ENCODE data around the gene PRMT7. TPM values are rescaled to one million over a fixed set of nuclear protein-coding genes. Genes with fewer than 3 reads are reported as not detected.

The PRMT7 gene
- total RNA-seq, 1 donor from 2014 or later: 80.6 TPM

GRCh38 chr16:68382296-68382718, 71.5 kb downstream of the PRMT7 start:
- no peak overlapping the region for H3K27ac Mint-ChIP-seq
- peaks cover 23% of the 10 kb centered on the region for H3K4me1 Mint-ChIP-seq (ENCODE audit: low read depth)
- H3K9me3 Mint-ChIP-seq: no peaks in the 10 kb centered on the region
- H3K27me3 Mint-ChIP-seq (ENCODE audit: insufficient read depth): peaks cover 25% of the 10 kb centered on the region
- intact Hi-C loops (cut with micrococcal nuclease): no loop called here
- no peaks in the 10 kb centered on the region for H3K36me3 Mint-ChIP-seq (ENCODE audit: low read depth)
- no peak for DNase-seq (ENCODE audit: low spot score)
- no peak overlapping the region for H3K4me3 Mint-ChIP-seq

DNA sequence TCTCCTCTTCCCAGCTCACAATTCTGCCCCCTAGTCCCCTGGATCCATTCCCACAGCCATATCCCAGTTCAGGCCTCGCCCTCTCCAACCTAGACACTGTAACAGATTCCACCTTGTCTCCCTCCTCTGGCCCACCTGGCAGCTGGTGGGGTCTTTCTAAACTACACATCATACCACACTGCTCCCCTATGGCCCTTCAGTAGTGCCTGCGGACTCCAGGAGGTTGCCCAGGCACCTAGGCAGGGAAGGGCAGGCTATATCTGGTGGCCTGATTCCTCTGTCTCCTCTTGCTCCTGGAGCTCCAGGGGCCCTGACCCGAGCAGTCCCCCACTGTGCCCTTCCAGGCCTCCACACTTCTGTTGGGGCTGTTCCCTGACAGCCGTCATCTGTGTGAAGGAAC, 73.0 kb downstream of the PRMT7 start:
- no peaks in the 10 kb centered on the region for H3K9me3 Mint-ChIP-seq
- H3K27me3 Mint-ChIP-seq (ENCODE audit: insufficient read depth): peaks cover 18% of the 10 kb centered on the region
- no peaks in the 10 kb centered on the region for H3K36me3 Mint-ChIP-seq (ENCODE audit: low read depth)
- no peak overlapping the region for H3K27ac Mint-ChIP-seq
- peaks cover 19% of the 10 kb centered on the region for H3K4me1 Mint-ChIP-seq (ENCODE audit: low read depth)
- no peak for DNase-seq (ENCODE audit: low spot score)
- H3K4me3 Mint-ChIP-seq: no peak overlapping the region
- intact Hi-C loops (cut with micrococcal nuclease): no loop called here

DNA sequence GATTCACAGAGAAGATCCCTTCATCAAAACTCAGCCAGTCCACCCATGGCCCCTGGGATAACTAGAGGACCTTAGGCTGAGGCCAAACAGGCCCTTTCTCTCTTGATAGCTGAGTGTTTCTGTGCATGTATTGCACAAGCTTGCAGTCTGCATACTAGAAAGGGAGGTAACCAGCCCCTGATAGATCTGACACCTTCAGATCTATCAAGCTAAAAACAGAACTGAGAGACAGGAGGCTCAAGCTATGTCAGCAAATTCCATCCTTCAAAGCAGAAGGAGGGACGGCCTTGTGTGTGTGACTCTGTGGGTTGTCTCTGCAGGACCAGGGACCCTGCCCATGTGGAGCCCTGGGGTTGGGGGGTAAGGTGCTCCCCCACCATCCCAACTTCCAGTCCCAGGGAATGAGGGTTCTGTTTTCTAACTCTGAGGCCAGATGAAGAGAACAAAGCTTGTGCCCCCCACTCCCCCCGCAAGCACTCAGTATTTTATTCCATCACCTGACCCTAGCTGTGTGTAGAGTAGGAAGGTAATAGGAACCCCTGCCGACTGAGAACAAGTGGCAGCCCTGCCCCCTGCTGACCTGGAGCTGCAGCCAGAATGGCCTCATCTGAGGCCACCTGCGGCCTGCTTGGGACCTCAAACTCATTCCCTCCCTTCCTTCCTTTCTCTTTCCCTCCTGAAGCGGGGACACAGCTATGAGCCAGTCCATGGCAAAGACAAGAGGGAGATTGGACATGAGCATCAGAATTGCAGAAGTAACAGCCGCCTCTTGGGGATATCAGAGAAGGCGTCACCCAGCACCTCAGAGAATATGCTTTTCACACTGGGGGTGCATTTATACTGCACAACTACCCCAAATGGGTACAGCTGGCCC, 73.7 kb downstream of the PRMT7 start:
- no peak for DNase-seq (ENCODE audit: low spot score)
- Mint-ChIP-seq H3K4me1 (ENCODE audit: low read depth) (peaks cover 14% of the 10 kb centered on the region), H3K36me3 (ENCODE audit: low read depth) (no peaks in the 10 kb centered on the region), H3K27me3 (ENCODE audit: insufficient read depth) (peaks cover 18% of the 10 kb centered on the region), H3K27ac (no peak overlapping the region), H3K4me3 (no peak overlapping the region), H3K9me3 (no peaks in the 10 kb centered on the region)
- intact Hi-C loops (cut with micrococcal nuclease): no loop called here

DNA sequence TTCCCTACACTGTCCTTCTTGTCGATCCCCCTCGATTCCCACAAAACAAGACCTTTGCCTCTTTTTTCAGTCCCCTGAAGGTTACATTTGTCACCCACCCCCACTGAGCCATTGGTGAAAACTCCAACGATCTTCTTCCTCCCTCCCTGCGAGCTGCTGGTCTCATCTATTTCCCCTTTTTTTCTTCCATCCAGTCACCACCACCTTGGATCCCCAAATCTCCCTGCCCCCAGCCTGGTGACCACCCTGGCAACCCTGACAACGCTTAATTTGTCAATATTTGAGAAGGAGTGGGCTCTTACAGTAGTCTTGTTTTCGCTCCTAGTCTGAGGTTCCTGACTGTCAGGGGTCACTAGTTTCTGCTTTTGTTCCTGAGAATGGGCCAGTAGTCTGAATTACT, 74.6 kb downstream of the PRMT7 start:
- Mint-ChIP-seq H3K27me3 (ENCODE audit: insufficient read depth) (peaks cover 18% of the 10 kb centered on the region), H3K36me3 (ENCODE audit: low read depth) (no peaks in the 10 kb centered on the region), H3K4me1 (ENCODE audit: low read depth) (peaks cover 15% of the 10 kb centered on the region), H3K4me3 (no peak overlapping the region), H3K9me3 (no peaks in the 10 kb centered on the region), H3K27ac (no peak overlapping the region)
- intact Hi-C loops (cut with micrococcal nuclease): no loop called here
- no peak for DNase-seq (ENCODE audit: low spot score)

- H3K4me3 Mint-ChIP-seq: no peak overlapping the region
- H3K36me3 Mint-ChIP-seq (ENCODE audit: low read depth): no peaks in the 10 kb centered on the region
- no peak for DNase-seq (ENCODE audit: low spot score)
Observed at GRCh38 chr16:68386628-68387027, 75.8 kb downstream of the PRMT7 start.

GRCh38 chr16:68387301-68387700, 76.5 kb downstream of the PRMT7 start:
- intact Hi-C loops (cut with micrococcal nuclease): no loop called here
- H3K9me3 Mint-ChIP-seq: no peaks in the 10 kb centered on the region

More at GRCh38 chr16:68386628-68387027, 75.8 kb downstream of the PRMT7 start:
- H3K27me3 Mint-ChIP-seq (ENCODE audit: insufficient read depth): peaks cover 18% of the 10 kb centered on the region
- H3K4me1 Mint-ChIP-seq (ENCODE audit: low read depth): peaks cover 12% of the 10 kb centered on the region
- intact Hi-C loops (cut with micrococcal nuclease): no loop called here
- no peak overlapping the region for H3K27ac Mint-ChIP-seq
- H3K9me3 Mint-ChIP-seq: no peaks in the 10 kb centered on the region

DNA sequence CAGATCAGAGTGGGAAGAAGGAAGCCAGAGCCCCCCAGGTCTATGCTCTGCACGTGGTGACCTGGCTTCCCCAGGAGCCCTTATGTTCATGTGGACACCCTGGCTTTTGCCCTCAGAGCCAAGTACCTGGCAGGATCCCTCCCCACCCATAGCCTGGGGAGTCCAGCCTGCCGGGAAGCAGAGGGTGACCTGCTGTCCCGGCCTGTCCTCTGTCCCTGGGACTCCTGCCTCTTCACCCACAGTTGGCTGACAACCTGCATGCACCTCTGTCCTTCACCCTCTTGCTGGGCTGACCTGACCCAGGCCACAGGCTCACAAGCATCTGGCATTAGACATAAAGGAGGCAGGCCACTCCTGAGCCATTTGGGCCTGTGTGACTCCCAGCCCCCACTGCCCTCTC, 77.3 kb downstream of the PRMT7 start:
- H3K9me3 Mint-ChIP-seq: no peaks in the 10 kb centered on the region
- H3K27me3 Mint-ChIP-seq (ENCODE audit: insufficient read depth): peaks cover 16% of the 10 kb centered on the region
- peaks cover 12% of the 10 kb centered on the region for H3K4me1 Mint-ChIP-seq (ENCODE audit: low read depth)
- intact Hi-C loops (cut with micrococcal nuclease): no loop called here
- H3K36me3 Mint-ChIP-seq (ENCODE audit: low read depth): no peaks in the 10 kb centered on the region
- no peak overlapping the region for H3K4me3 Mint-ChIP-seq
- no peak overlapping the region for H3K27ac Mint-ChIP-seq
- DNase-seq (ENCODE audit: low spot score): no peak

More at GRCh38 chr16:68387301-68387700, 76.5 kb downstream of the PRMT7 start:
- H3K27me3 Mint-ChIP-seq (ENCODE audit: insufficient read depth): peaks cover 14% of the 10 kb centered on the region
- no peak overlapping the region for H3K27ac Mint-ChIP-seq
- H3K4me3 Mint-ChIP-seq: no peak overlapping the region
- no peaks in the 10 kb centered on the region for H3K36me3 Mint-ChIP-seq (ENCODE audit: low read depth)
- DNase-seq (ENCODE audit: low spot score): no peak
- peaks cover 12% of the 10 kb centered on the region for H3K4me1 Mint-ChIP-seq (ENCODE audit: low read depth)

DNA sequence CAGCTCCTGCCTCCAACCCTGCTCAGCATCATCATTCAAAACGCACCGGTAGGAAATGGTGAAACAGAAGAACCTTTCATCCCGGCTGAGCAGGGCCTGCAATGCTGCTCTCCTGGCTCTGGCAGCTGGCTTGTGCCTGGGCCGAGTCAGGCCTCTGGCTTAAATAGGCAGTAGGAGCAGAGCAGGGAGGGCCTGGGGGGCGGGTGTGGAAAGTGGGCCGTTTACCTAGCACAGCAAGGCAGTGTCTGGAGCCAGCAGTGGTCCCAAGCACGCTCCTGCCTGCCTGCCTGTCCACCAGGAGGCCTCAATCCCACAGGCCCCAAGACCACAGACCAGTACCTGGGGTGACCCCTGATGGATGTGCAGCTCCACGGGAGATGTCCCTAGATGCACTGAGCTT, 78.2 kb downstream of the PRMT7 start:
- Mint-ChIP-seq H3K9me3 (no peaks in the 10 kb centered on the region), H3K27ac (no peak overlapping the region), H3K36me3 (ENCODE audit: low read depth) (no peaks in the 10 kb centered on the region), H3K4me1 (ENCODE audit: low read depth) (peaks cover 12% of the 10 kb centered on the region), H3K4me3 (no peak overlapping the region), H3K27me3 (ENCODE audit: insufficient read depth) (peaks cover 18% of the 10 kb centered on the region)
- intact Hi-C loops (cut with micrococcal nuclease): no loop called here
- no peak for DNase-seq (ENCODE audit: low spot score)

GRCh38 chr16:68389750-68390371, 79.0 kb downstream of the PRMT7 start:
- H3K4me3 Mint-ChIP-seq: no peak overlapping the region
- no peaks in the 10 kb centered on the region for H3K36me3 Mint-ChIP-seq (ENCODE audit: low read depth)
- peaks cover 23% of the 10 kb centered on the region for H3K27me3 Mint-ChIP-seq (ENCODE audit: insufficient read depth)
- DNase-seq (ENCODE audit: low spot score): no peak
- no peak overlapping the region for H3K27ac Mint-ChIP-seq
- intact Hi-C loops (cut with micrococcal nuclease): no loop called here
- peaks cover 8% of the 10 kb centered on the region for H3K4me1 Mint-ChIP-seq (ENCODE audit: low read depth)
- H3K9me3 Mint-ChIP-seq: no peaks in the 10 kb centered on the region

- no peak for DNase-seq (ENCODE audit: low spot score)
- Mint-ChIP-seq H3K9me3 (no peaks in the 10 kb centered on the region), H3K36me3 (ENCODE audit: low read depth) (peaks cover 1% of the 10 kb centered on the region), H3K4me1 (ENCODE audit: low read depth) (peaks cover 13% of the 10 kb centered on the region), H3K27me3 (ENCODE audit: insufficient read depth) (peaks cover 25% of the 10 kb centered on the region), H3K4me3 (no peak overlapping the region), H3K27ac (no peak overlapping the region)
- intact Hi-C loops (cut with micrococcal nuclease): no loop called here
Observed at GRCh38 chr16:68393333-68393732, 82.5 kb downstream of the PRMT7 start.

DNA sequence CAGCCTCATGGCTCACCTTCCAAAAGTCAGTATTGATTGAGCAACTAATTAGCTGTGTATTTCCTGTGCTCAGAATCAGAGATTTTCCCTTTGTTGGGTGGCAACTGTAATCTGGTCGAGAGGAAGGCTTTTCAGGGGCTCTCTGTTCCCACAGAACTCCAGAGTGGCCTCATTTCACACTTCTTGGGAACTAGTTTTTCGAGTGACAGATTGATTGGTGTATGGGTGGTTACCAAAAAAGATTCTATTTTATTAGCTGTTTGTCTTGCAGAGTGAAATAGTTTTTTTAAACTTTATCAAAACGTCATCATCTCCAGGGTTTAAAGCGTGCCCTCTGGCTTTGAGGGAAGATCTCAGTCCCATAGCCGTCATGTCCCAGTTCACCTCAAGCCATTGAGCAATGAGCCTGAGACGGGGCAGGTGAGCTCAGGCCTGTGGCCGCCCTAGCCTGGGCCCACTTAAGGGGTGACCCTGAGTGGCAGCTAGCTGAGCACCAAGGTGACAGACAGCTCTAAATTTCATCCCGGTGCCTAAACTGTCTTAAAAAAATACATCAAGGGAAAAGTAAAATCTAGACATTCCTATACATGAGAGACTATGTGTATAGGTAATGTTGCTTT, 84.5 kb downstream of the PRMT7 start:
- no peak for DNase-seq (ENCODE audit: low spot score)
- no peaks in the 10 kb centered on the region for H3K9me3 Mint-ChIP-seq
- H3K4me1 Mint-ChIP-seq (ENCODE audit: low read depth): peaks cover 7% of the 10 kb centered on the region
- H3K27me3 Mint-ChIP-seq (ENCODE audit: insufficient read depth): peaks cover 25% of the 10 kb centered on the region
- no peak overlapping the region for H3K27ac Mint-ChIP-seq
- intact Hi-C loops (cut with micrococcal nuclease): no loop called here
- no peak overlapping the region for H3K4me3 Mint-ChIP-seq
- H3K36me3 Mint-ChIP-seq (ENCODE audit: low read depth): peaks cover 1% of the 10 kb centered on the region

- DNase-seq (ENCODE audit: low spot score): no peak
- H3K9me3 Mint-ChIP-seq: no peaks in the 10 kb centered on the region
- peaks cover 1% of the 10 kb centered on the region for H3K36me3 Mint-ChIP-seq (ENCODE audit: low read depth)
- no peak overlapping the region for H3K27ac Mint-ChIP-seq
- peaks cover 25% of the 10 kb centered on the region for H3K27me3 Mint-ChIP-seq (ENCODE audit: insufficient read depth)
- intact Hi-C loops (cut with micrococcal nuclease): loop anchor here (1.0 kb wide), 2 partner anchors 22 to 114 kb away; no protein-coding TSS in a partner anchor
- no peak overlapping the region for H3K4me3 Mint-ChIP-seq
- H3K4me1 Mint-ChIP-seq (ENCODE audit: low read depth): peaks cover 9% of the 10 kb centered on the region
Observed at GRCh38 chr16:68395815-68396214, 85.0 kb downstream of the PRMT7 start.

DNA sequence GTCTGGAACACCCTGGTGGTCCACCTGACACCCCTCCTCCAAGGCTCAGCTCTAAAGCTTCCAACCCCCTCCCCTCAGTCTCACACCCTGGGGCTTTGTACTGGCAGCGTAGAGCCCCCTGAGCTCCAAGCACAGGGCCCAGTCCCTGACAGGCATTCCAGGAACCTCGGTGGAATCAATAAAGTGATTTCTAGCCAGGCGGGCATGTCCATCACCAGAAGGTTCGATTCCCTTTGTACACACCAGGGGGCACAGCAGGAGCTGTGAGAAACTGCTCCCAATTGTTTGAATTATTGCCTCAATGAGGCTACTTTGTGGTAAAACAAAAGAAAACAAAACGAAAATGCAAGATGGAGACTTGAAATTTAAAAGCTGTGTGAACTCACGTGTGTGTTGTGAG, 85.7 kb downstream of the PRMT7 start:
- Mint-ChIP-seq H3K4me1 (ENCODE audit: low read depth) (peaks cover 14% of the 10 kb centered on the region), H3K27ac (no peak overlapping the region), H3K27me3 (ENCODE audit: insufficient read depth) (peaks cover 25% of the 10 kb centered on the region), H3K36me3 (ENCODE audit: low read depth) (peaks cover 1% of the 10 kb centered on the region), H3K9me3 (no peaks in the 10 kb centered on the region), H3K4me3 (no peak overlapping the region)
- DNase-seq (ENCODE audit: low spot score): peak; percentile 41
- intact Hi-C loops (cut with micrococcal nuclease): loop anchor here (1.0 kb wide), 2 partner anchors 22 to 114 kb away; no protein-coding TSS in a partner anchor

Measured in activated T-helper 1 cell treated with anti-CD3 and anti-CD28 coated beads, Interleukin-12 subunit alpha, Interleukin-12 subunit beta, Interleukin-2, Interleukin-4 antibody, amounts not matched to agents 30 ng/mL and 10 ng/mL and 1 ng/mL, durations not matched to agents 14 hours and 24 hours and 36 hours (primary cell).